ENCODE measurements around the gene FLACC1.

Gene FLACC1

GRCh38 chr2:201396595-201396994 is 39.5 kb upstream of the FLACC1 start:
- H3K79me2 ChIP-seq (ENCODE audit: low read length): no peaks in the 10 kb centered on the region
- no peaks in the 10 kb centered on the region for H3K9me2 ChIP-seq (replicated peaks; ENCODE audit: insufficient read depth, low read length)
- no peaks in the 10 kb centered on the region for H3K27me3 ChIP-seq (replicated peaks; ENCODE audit: insufficient read depth, low read length)
- no peak overlapping the region for H3K9ac ChIP-seq (ENCODE audit: low read length)
- H3K4me3 ChIP-seq (ENCODE audit: low read length): no peak overlapping the region
- no peak overlapping the region for H3K27ac ChIP-seq (ENCODE audit: low read length)
- no peaks in the 10 kb centered on the region for H3K9me3 ChIP-seq (replicated peaks; ENCODE audit: insufficient read depth, low read length)
- TF ChIP-seq CTCF (IDR thresholded peaks at IDR 0.05; ENCODE audit: low read length) (no peak), EZH2phosphoT487 (IDR thresholded peaks at IDR 0.05; ENCODE audit: low read length) (no peak), EZH2 (optimal IDR thresholded peaks at IDR 0.05; ENCODE audit: low read depth, low read length) (no peak)
- no peak for DNase-seq
- no peaks in the 10 kb centered on the region for H3F3A ChIP-seq (ENCODE audit: insufficient read depth, low read length)
- no peak overlapping the region for H3K4me2 ChIP-seq (ENCODE audit: low read depth, low read length)
- no peak overlapping the region for H2AFZ ChIP-seq (ENCODE audit: low read length)
- no peaks in the 10 kb centered on the region for H4K20me1 ChIP-seq (ENCODE audit: insufficient read depth, low read length)
- H3K36me3 ChIP-seq (replicated peaks; ENCODE audit: insufficient read depth, low read length): 0 out of 2 replicates have a peak, but pooled peaks cover 1% of the 10 kb centered on the region
- H3K4me1 ChIP-seq (ENCODE audit: low read length): no peaks in the 10 kb centered on the region

GRCh38 chr2:201383136-201383535 is 26.0 kb upstream of the FLACC1 start:
- Histone ChIP-seq H3K27ac (ENCODE audit: low read length) (no peak overlapping the region), H3F3A (ENCODE audit: insufficient read depth, low read length) (no peaks in the 10 kb centered on the region), H3K4me3 (ENCODE audit: low read length) (no peak overlapping the region), H3K9ac (ENCODE audit: low read length) (no peak overlapping the region), H3K4me2 (ENCODE audit: low read depth, low read length) (no peak overlapping the region), H4K20me1 (ENCODE audit: insufficient read depth, low read length) (no peaks in the 10 kb centered on the region), H2AFZ (ENCODE audit: low read length) (no peak overlapping the region), H3K4me1 (ENCODE audit: low read length) (no peaks in the 10 kb centered on the region), H3K36me3 (replicated peaks; ENCODE audit: insufficient read depth, low read length) (no peaks in the 10 kb centered on the region), H3K79me2 (ENCODE audit: low read length) (no peaks in the 10 kb centered on the region), H3K9me3 (replicated peaks; ENCODE audit: insufficient read depth, low read length) (no peaks in the 10 kb centered on the region), H3K27me3 (replicated peaks; ENCODE audit: insufficient read depth, low read length) (no peaks in the 10 kb centered on the region), H3K9me2 (replicated peaks; ENCODE audit: insufficient read depth, low read length) (no peaks in the 10 kb centered on the region)
- TF ChIP-seq EZH2 (optimal IDR thresholded peaks at IDR 0.05; ENCODE audit: low read depth, low read length): no peak
- no peak for TF ChIP-seq EZH2phosphoT487 (IDR thresholded peaks at IDR 0.05; ENCODE audit: low read length)
- no peak for TF ChIP-seq CTCF (IDR thresholded peaks at IDR 0.05; ENCODE audit: low read length)
- no peak for DNase-seq

- no peak overlapping the region for H3K27ac ChIP-seq (ENCODE audit: low read length)
- H3K27me3 ChIP-seq (replicated peaks; ENCODE audit: insufficient read depth, low read length): no peaks in the 10 kb centered on the region
- H3K9ac ChIP-seq (ENCODE audit: low read length): no peak overlapping the region
- H3K9me3 ChIP-seq (replicated peaks; ENCODE audit: insufficient read depth, low read length): no peaks in the 10 kb centered on the region
- DNase-seq: no peak
- no peaks in the 10 kb centered on the region for H3K9me2 ChIP-seq (replicated peaks; ENCODE audit: insufficient read depth, low read length)
- H4K20me1 ChIP-seq (ENCODE audit: insufficient read depth, low read length): no peaks in the 10 kb centered on the region
- H2AFZ ChIP-seq (ENCODE audit: low read length): no peak overlapping the region
- H3K4me2 ChIP-seq (ENCODE audit: low read depth, low read length): no peak overlapping the region
- no peaks in the 10 kb centered on the region for H3K36me3 ChIP-seq (replicated peaks; ENCODE audit: insufficient read depth, low read length)
- H3K4me1 ChIP-seq (ENCODE audit: low read length): no peaks in the 10 kb centered on the region
- no peaks in the 10 kb centered on the region for H3F3A ChIP-seq (ENCODE audit: insufficient read depth, low read length)
- TF ChIP-seq CTCF (IDR thresholded peaks at IDR 0.05; ENCODE audit: low read length): no peak
- no peak for TF ChIP-seq EZH2 (optimal IDR thresholded peaks at IDR 0.05; ENCODE audit: low read depth, low read length)
- TF ChIP-seq EZH2phosphoT487 (IDR thresholded peaks at IDR 0.05; ENCODE audit: low read length): no peak
- no peaks in the 10 kb centered on the region for H3K79me2 ChIP-seq (ENCODE audit: low read length)
- H3K4me3 ChIP-seq (ENCODE audit: low read length): no peak overlapping the region
Observed at GRCh38 chr2:201378496-201379397, 21.6 kb upstream of the FLACC1 start.

All from MM.1S (cell line).